Measurements from ENCODE around the gene DAPP1. TPM values are rescaled to one million over a fixed set of nuclear protein-coding genes. Genes with fewer than 3 reads are reported as not detected.

The DAPP1 gene
- total RNA-seq, 1 donor from 2014 or later: 29.5 TPM

DNA sequence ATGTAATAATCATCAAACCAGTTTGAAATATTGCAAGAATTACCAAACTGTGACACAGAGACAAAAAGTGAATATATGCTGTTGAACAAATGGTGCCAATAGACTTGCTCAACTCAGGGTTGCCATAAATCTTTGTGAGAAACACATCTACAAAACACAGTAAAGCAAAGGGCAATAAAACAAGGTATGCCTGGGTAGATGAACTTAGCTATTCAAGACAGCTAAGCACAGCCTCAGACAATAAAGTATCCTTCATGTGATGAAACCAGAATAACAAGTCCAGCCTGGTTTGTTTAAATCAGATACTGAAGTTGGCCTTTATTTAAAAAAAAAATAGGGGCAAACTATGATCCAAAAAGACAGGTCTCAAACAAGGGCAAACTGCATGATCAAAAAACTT lies 58.4 kb downstream of the DAPP1 start:
- no peak overlapping the region for H3K4me3 Mint-ChIP-seq
- H3K4me1 Mint-ChIP-seq: peaks cover 3% of the 10 kb centered on the region
- H3K27ac Mint-ChIP-seq: no peak overlapping the region
- intact Hi-C loops (cut with micrococcal nuclease): no loop called here
- peaks cover 3% of the 10 kb centered on the region for H3K9me3 Mint-ChIP-seq
- DNase-seq: no peak
- H3K27me3 Mint-ChIP-seq: no peaks in the 10 kb centered on the region
- H3K36me3 Mint-ChIP-seq (ENCODE audit: low read depth): peaks cover 43% of the 10 kb centered on the region

DNA sequence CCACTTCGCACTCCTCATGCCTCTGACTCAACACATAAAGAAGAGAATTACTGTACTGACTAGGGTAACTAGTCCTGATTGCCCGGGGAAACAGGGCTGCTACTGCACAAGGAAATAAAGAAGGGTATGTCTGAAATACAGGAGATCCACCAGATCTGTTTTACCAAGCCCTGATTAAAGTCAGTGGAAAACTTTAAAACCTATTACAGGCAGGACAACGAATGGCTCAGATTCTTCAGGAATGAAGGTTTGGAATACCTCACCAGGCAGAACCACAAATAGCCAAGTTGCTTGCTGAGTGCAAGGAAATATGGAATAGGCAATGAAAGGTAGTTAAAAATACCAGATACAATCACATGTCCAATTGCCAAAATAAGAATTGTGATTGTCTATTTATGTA lies 60.3 kb downstream of the DAPP1 start:
- Mint-ChIP-seq H3K4me1 (peaks cover 3% of the 10 kb centered on the region), H3K4me3 (no peak overlapping the region), H3K36me3 (ENCODE audit: low read depth) (peaks cover 44% of the 10 kb centered on the region), H3K27me3 (no peaks in the 10 kb centered on the region), H3K27ac (peak overlapping the region; percentile 7), H3K9me3 (no peaks in the 10 kb centered on the region)
- no peak for DNase-seq
- intact Hi-C loops (cut with micrococcal nuclease): no loop called here

DNA sequence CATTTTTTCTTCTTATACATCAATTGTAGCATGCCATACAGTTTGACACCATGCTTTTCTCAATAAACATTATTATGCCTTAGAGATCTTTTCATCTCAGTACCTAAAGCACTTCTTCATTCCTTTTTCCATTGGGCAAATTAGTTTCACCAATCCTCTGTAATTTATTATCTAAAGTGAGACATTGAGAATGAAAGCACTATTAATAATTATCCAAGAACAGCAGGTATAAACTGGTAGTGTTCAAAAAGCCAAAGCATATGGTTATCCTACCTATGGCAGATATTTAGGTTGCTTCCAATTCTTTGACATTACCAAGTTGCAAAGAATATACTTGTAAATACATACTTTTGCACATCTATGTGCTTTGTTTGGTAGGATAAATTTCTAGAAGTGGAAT lies 62.0 kb downstream of the DAPP1 start:
- Mint-ChIP-seq H3K4me1 (no peaks in the 10 kb centered on the region), H3K27me3 (no peaks in the 10 kb centered on the region), H3K27ac (no peak overlapping the region), H3K36me3 (ENCODE audit: low read depth) (peaks cover 34% of the 10 kb centered on the region), H3K9me3 (no peaks in the 10 kb centered on the region), H3K4me3 (no peak overlapping the region)
- intact Hi-C loops (cut with micrococcal nuclease): no loop called here
- DNase-seq: no peak

DNA sequence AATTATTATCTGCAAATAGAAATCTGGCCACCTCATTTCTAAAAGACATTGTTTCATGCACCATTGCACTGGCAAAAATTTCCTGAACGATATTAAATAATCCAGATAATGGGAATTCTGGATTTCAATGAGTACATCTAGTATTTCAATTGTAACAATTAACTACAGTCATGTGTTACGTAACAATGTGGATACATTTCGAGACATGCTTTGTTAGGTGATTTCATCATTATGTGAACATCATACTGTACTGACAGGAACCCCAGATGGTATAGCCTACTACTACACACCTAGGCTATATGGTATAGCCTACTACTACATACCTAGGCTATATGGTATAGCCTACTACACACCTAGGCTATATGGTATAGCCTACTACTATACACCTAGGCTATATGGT lies 62.8 kb downstream of the DAPP1 start:
- Mint-ChIP-seq H3K36me3 (ENCODE audit: low read depth) (peaks cover 33% of the 10 kb centered on the region), H3K27me3 (no peaks in the 10 kb centered on the region), H3K4me1 (no peaks in the 10 kb centered on the region), H3K4me3 (no peak overlapping the region), H3K9me3 (no peaks in the 10 kb centered on the region), H3K27ac (no peak overlapping the region)
- intact Hi-C loops (cut with micrococcal nuclease): no loop called here
- DNase-seq: no peak

DNA sequence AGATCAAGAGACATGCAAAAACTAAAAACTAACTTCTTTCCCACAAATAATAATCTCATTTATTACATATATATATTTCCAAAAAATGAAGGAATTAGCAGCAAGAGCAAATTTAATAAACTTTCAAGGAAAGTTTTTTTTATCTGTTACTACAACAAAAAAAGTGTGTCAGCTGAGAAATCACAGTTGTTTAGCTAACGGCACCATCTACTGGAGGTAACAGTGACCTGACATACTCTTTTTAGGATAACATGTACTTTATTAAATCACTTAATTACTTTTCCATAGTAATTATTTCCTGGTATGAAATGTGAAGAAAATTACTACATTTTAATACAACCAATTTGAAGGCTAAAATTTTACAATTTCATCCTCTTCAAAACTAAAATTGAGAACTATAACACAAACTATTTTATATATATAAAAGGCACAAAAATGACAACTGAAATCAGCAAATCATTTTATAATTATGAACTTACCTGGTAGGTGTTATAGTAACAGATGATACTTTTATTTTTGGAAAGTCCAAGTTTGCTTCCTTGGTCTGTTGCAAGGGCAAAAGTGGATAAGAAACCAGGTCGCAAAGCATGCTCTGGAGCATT lies 68.5 kb downstream of the DAPP1 start:
- H3K4me1 Mint-ChIP-seq: peaks cover 4% of the 10 kb centered on the region
- H3K36me3 Mint-ChIP-seq (ENCODE audit: low read depth): peaks cover 19% of the 10 kb centered on the region
- H3K9me3 Mint-ChIP-seq: no peaks in the 10 kb centered on the region
- no peak overlapping the region for H3K27ac Mint-ChIP-seq
- intact Hi-C loops (cut with micrococcal nuclease): loop anchor here (1.0 to 10.0 kb wide), 3 partner anchors 74 to 324 kb away; no protein-coding TSS in a partner anchor
- H3K4me3 Mint-ChIP-seq: no peak overlapping the region
- peak; percentile 83 for DNase-seq
- no peaks in the 10 kb centered on the region for H3K27me3 Mint-ChIP-seq

DNA sequence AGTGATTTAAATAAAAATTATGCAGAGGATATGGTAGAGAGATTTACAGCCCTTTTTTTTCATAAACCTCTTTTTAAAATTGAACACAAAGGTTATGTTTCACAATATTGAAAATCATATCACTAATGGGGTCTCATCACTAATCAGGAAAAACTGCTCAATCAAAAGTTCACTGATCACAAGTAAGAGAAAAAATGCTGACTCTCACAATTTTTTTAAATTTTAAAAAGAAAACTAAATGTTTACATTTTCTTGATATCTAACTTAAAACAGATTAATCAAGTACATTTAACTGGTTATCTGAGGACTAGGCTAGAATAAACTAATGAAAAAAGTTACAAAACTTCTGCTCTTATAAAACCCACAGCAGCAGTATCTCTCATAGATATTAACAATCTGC lies 69.1 kb downstream of the DAPP1 start:
- DNase-seq: no peak
- Mint-ChIP-seq H3K4me3 (no peak overlapping the region), H3K27me3 (no peaks in the 10 kb centered on the region), H3K4me1 (peaks cover 4% of the 10 kb centered on the region), H3K9me3 (no peaks in the 10 kb centered on the region), H3K36me3 (ENCODE audit: low read depth) (peaks cover 17% of the 10 kb centered on the region), H3K27ac (no peak overlapping the region)
- intact Hi-C loops (cut with micrococcal nuclease): loop anchor here (1.0 to 10.0 kb wide), 3 partner anchors 74 to 324 kb away; no protein-coding TSS in a partner anchor

DNA sequence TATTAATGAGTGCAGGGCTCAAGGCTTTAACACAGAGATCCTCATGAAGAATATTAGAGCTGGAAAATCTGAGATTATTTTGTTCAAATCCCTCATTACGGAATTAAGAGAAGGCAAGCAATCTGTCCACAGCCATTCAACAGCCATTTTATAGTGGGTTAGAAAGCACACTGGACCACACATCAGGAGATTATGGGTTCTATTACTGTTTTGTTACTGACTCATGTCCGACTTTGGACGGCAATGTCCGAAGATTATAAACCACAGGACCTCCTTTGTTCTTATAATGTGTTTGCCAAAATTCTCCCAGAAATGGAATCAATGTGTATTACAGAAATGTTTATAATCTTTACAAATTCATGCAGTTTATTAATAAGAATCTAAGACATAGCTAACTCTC lies 69.5 kb downstream of the DAPP1 start:
- DNase-seq: no peak
- Mint-ChIP-seq H3K27ac (no peak overlapping the region), H3K27me3 (no peaks in the 10 kb centered on the region), H3K9me3 (no peaks in the 10 kb centered on the region), H3K4me1 (peaks cover 8% of the 10 kb centered on the region), H3K36me3 (ENCODE audit: low read depth) (peaks cover 18% of the 10 kb centered on the region), H3K4me3 (no peak overlapping the region)
- intact Hi-C loops (cut with micrococcal nuclease): loop anchor here (10.0 kb wide), 1 partner anchor 161 kb away; no protein-coding TSS in a partner anchor

DNA sequence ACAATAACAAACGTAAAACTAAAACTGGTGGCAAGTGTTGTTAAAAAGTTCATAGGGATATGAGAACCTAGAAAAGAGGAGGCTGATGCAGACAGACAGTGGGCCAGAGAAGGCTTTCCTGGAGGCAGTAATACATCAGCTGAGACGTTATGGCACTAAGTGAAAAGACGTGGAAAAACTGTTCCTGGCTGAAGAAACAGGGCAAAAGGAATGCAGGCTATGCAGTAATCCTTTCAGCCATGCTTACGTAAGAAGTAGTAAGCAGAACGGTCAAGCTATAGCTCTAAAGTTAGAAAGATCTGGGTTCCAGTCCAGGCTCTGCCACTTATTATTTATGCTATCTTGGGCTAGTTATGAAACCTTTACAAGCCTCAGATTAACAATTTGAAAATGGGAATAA lies 71.2 kb downstream of the DAPP1 start:
- Mint-ChIP-seq H3K36me3 (ENCODE audit: low read depth) (peaks cover 13% of the 10 kb centered on the region), H3K27me3 (no peaks in the 10 kb centered on the region), H3K4me3 (no peak overlapping the region), H3K9me3 (no peaks in the 10 kb centered on the region), H3K27ac (no peak overlapping the region), H3K4me1 (peaks cover 16% of the 10 kb centered on the region)
- intact Hi-C loops (cut with micrococcal nuclease): loop anchor here (10.0 kb wide), 1 partner anchor 163 kb away; no protein-coding TSS in a partner anchor
- no peak for DNase-seq

DNA sequence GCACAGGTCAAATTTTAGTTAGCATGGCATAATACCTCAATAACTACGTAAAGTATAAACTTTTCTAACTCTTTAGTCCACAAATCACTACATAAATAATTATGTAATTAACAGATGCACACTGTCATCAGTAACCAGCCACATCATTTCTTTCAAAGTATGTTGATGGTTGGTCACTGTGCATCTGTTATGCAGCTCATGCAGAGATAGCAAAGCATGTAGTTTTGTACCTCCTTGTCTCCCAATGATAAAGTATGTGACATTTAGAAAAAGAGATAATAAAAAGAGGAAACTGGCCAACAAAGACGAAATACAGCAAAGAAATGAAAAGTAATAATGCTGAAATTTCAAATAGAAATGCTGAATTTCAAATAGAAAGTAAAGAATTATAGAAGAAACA lies 74.7 kb downstream of the DAPP1 start:
- intact Hi-C loops (cut with micrococcal nuclease): no loop called here
- Mint-ChIP-seq H3K4me1 (peaks cover 34% of the 10 kb centered on the region), H3K9me3 (no peaks in the 10 kb centered on the region), H3K27ac (no peak overlapping the region), H3K36me3 (ENCODE audit: low read depth) (peaks cover 16% of the 10 kb centered on the region), H3K27me3 (no peaks in the 10 kb centered on the region), H3K4me3 (no peak overlapping the region)
- DNase-seq: no peak

DNA sequence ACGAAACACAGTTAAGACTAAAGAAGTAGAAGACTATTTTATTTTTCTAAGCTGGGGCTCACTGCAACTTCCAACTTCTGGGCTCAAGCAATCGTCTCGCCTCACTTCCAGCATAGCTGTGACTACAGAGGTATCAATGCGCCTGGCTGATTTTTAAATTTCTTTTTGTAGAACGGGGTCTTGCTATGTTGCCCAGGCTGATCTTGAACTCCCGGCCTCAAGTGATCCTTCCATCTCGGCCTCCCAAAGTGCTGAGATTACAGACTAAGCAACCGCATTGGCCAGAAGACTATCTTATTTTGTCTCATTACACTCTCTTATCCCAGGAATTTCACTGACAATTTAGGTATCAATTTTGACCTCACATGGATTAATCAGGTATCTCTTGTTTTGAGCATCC lies 76.4 kb downstream of the DAPP1 start:
- Mint-ChIP-seq H3K27me3 (no peaks in the 10 kb centered on the region), H3K36me3 (ENCODE audit: low read depth) (peaks cover 15% of the 10 kb centered on the region), H3K4me1 (peaks cover 34% of the 10 kb centered on the region), H3K9me3 (no peaks in the 10 kb centered on the region), H3K4me3 (peak overlapping the region; percentile 94), H3K27ac (peak overlapping the region; percentile 94)
- no peak for DNase-seq
- intact Hi-C loops (cut with micrococcal nuclease): no loop called here

DNA sequence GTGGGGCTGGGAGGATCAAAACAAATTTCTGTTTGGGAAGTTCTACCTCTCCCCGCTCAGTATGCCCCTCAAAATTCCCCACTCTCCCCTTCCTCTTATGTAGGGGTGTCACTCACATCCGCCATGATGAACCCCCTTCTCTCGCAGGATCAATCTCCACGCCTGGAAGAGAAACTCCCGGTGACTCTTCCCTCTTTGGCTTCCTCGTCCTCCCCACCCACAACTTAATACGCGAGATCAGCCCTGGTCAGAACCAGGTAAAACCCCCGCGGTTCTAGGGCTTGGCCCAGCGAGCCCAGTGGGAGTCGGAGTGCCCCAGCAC lies 77.2 kb downstream of the DAPP1 start:
- Mint-ChIP-seq H3K4me3 (peak overlapping the region; percentile 94), H3K27me3 (no peaks in the 10 kb centered on the region), H3K27ac (peak overlapping the region; percentile 94), H3K4me1 (peaks cover 34% of the 10 kb centered on the region), H3K9me3 (no peaks in the 10 kb centered on the region), H3K36me3 (ENCODE audit: low read depth) (peaks cover 17% of the 10 kb centered on the region)
- intact Hi-C loops (cut with micrococcal nuclease): loop anchor here (1.0 to 2.0 kb wide), 5 partner anchors 41 to 330 kb away; partner anchors contain the start of gene DAPP1
- no peak for DNase-seq

DNA sequence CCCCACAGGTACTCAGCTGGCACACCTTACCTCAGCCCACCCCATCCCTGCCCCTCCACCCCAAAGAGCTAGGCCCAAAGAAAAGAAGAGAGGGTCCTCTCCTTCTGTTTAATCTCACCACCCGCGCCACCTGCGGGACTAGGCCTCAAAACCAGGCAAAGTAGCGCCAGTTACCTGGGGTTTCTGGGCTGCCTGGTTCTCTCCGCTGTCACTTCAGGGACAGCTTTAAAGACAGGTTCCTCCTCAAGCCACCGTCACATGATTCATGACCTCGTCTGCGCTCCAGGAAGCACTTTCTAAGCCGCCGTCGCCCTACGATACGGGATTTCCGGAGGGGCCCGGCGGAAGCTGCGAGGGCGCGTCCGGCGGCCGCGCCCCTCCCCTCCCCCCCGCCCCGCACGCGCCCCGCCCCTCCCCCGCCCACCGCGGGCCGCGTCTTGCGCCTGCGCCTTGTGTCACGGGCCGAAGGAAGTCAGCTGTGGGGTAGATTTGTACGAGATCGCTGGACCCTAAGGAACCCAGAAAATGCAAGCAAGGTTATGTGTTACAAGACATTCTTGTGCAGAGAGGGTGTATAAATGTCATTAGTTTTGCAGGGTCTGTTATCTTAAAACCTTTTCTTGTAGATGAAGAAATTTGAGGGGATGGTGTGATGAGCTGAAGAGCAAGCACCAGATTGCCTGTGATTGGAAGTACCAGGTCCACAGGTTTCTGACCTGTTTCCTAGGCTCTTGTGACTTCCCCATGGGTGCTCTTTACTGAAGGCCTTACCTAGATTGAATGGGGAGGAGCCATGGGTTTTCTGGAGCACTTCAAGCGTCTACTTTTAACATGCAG lies 77.8 kb downstream of the DAPP1 start, which contains the start of gene LAMTOR3:
Gene LAMTOR3 (minus strand): TSS at position 267 of the 837 bp plus-strand sequence. CDS start 464 bp downstream, outside the sequence.
- peaks cover 32% of the 10 kb centered on the region for H3K4me1 Mint-ChIP-seq
- peaks cover 16% of the 10 kb centered on the region for H3K36me3 Mint-ChIP-seq (ENCODE audit: low read depth)
- H3K4me3 Mint-ChIP-seq: peak within 1 kb of the TSS; percentile 94
- H3K27me3 Mint-ChIP-seq: no peaks in the 10 kb centered on the region
- peak within 1 kb of the TSS; percentile 94 for H3K27ac Mint-ChIP-seq
- intact Hi-C loops (cut with micrococcal nuclease): loop anchor here (1.0 to 2.0 kb wide), 5 partner anchors 42 to 331 kb away; partner anchors contain the start of gene DAPP1
- no peaks in the 10 kb centered on the region for H3K9me3 Mint-ChIP-seq
- DNase-seq: peak; percentile 96

DNA sequence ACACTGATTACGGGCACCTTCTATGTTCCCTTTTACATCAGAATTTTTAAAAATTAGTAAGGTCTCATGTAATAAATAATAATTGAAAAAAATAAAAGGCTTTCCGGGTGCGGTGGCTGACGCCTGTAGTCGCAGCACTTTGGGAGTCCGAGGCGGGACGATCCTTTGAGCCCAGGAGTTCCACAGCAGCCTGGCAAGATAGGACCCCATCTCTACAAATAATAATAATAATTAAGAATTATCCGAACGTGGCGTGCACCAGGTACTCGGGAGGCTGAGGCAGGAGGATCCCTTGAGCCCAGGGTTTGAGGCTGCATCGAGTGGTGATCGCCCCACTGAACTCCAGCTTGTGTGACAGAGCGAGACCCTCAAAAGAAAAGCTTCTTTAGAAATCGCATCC lies 78.4 kb downstream of the DAPP1 start:
- H3K36me3 Mint-ChIP-seq (ENCODE audit: low read depth): peaks cover 16% of the 10 kb centered on the region
- H3K4me1 Mint-ChIP-seq: peaks cover 30% of the 10 kb centered on the region
- DNase-seq: no peak
- intact Hi-C loops (cut with micrococcal nuclease): loop anchor here (1.0 to 2.0 kb wide), 5 partner anchors 43 to 332 kb away; partner anchors contain the start of gene DAPP1
- H3K27ac Mint-ChIP-seq: peak overlapping the region; percentile 81
- H3K9me3 Mint-ChIP-seq: no peaks in the 10 kb centered on the region
- H3K4me3 Mint-ChIP-seq: peak overlapping the region; percentile 94
- no peaks in the 10 kb centered on the region for H3K27me3 Mint-ChIP-seq

DNA sequence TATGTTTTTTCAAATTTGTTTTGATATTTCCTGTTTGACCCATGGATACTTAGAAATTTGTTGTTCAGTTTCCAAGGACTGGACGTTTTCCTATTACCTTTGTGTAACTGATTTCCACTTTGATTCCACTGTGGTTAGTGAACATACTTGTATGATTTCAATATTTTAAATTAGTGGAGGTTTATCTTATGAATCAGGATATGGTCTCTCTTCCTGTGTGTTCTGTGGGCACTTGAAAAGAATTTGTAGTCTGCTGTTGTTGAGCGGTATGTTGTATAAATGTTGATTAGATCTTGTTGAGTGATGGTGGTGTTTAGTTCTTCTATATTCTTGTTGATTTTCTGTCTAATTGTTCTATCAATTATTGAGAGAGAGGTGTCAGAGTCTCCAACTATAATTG lies 98.8 kb downstream of the DAPP1 start:
- Mint-ChIP-seq H3K27me3 (no peaks in the 10 kb centered on the region), H3K27ac (no peak overlapping the region), H3K36me3 (ENCODE audit: low read depth) (peaks cover 65% of the 10 kb centered on the region), H3K9me3 (peaks cover 9% of the 10 kb centered on the region), H3K4me3 (no peak overlapping the region), H3K4me1 (peaks cover 9% of the 10 kb centered on the region)
- no peak for DNase-seq
- intact Hi-C loops (cut with micrococcal nuclease): no loop called here

Measured in activated CD4-positive, alpha-beta T cell treated with anti-CD3 and anti-CD28 coated beads, Interleukin-2, amount 10 ng/mL, durations not matched to agents 24 days and 14 days (primary cell).